Heart right ventricle (tissue), 16 donors: Measurements from ENCODE around the gene BAX. TPM values are rescaled to one million over a fixed set of nuclear protein-coding genes. Genes with fewer than 3 reads are reported as not detected.

Source experiments
- ATAC-seq, 8 donors: fragments of 200-7000 bp; cut with Tn5 transposase; one replicate each; pipeline ENCODE4 v1.9.1; 2020; ENCODE audit warnings: mild to moderate bottlenecking in 8 of 8, moderate library complexity in 8 of 8, moderate number of reproducible peaks in 1 of 8
- DNase-seq, 2 donors: peaks; one replicate each; pipeline ENCODE4 v3.0.0-alpha.2; 2020
- H3K27ac ChIP-seq, 10 donors: fragments of 200-600 bp; sonication (generic) in 2 of 10; one replicate each; pipeline versions ENCODE4 v1.5.0 to v1.8.0; 2020 to 2022; ENCODE audit warnings: mild to moderate bottlenecking in 3 of 10
- H3K27me3 ChIP-seq, 7 donors: fragments of 200-600 bp; one replicate each; pipeline ENCODE4 v1.8.0; 2021 to 2022; ENCODE audit warnings: mild to moderate bottlenecking in 2 of 7
- H3K36me3 ChIP-seq, 9 donors: fragments of 200-600 bp; sonication (generic) in 1 of 9; one replicate each; pipeline versions ENCODE4 v1.5.0 to v1.8.0; 2020 to 2022; ENCODE audit warnings: mild to moderate bottlenecking in 2 of 9
- H3K4me1 ChIP-seq, 9 donors: fragments of 200-600 bp; sonication (generic) in 1 of 9; one replicate each; pipeline versions ENCODE4 v1.5.0 to v1.8.0; 2020 to 2022; ENCODE audit warnings: mild to moderate bottlenecking in 4 of 9
- H3K4me3 ChIP-seq, 10 donors: fragments of 200-600 bp; sonication (generic) in 2 of 10; one replicate each; pipeline versions ENCODE4 v1.5.0 to v1.8.0; 2020 to 2022; ENCODE audit warnings: mild to moderate bottlenecking in 7 of 10, moderate library complexity in 2 of 10
- H3K9me3 ChIP-seq, 11 donors: fragments of 200-600 bp in 10 of 11; sonication (generic) in 2 of 11; one replicate each; pipeline versions ENCODE4 v1.5.0 to v1.8.0; 2013 to 2022; ENCODE audit warnings: mild to moderate bottlenecking in 2 of 11, control low read depth in 1 of 11, moderate library complexity in 1 of 11
- WGBS, 2 donors: extraction: QIAGEN DNeasy Blood & Tissue Kit; methylation state at CpG; one replicate each; pipeline ENCODE4 v1.1.7; 2013; ENCODE audit warnings: inconsistent platforms in 1 of 2; 5-methylcytosine and 5-hydroxymethylcytosine counted together
- intact Hi-C, 10 donors: fragments of 100-400 bp; cut with DNase I; formaldehyde crosslinking; loops; one replicate each; pipeline versions ENCODE4 v1.11.1 to v1.14.2; 2022
- polyA plus RNA-seq, 2 donors: library from polyadenylated mRNA; stranded (reverse); fragments of 200-250 nt; gene quantifications; one replicate each; pipeline ENCODE4 v1.2.3, GENCODE V29; 2013
- total RNA-seq, 10 donors: library from RNA; stranded (reverse); fragmentation: NEBNext Ultra II Directional in 3 of 10; extraction: Animal tissue kit (Norgen Biotek cat#: 25700) in 3 of 10; gene quantifications; one replicate each; pipeline versions ENCODE4 v1.2.1 to v1.2.4, GENCODE V29; 2021 to 2023
- TF ChIP-seq, protein P1 (sequence below), 9 donors: fragments of 200-600 bp; sonication (generic) in 2 of 9; IDR thresholded peaks; one replicate each; pipeline versions ENCODE4 v1.5.0 to v1.8.0; 2021 to 2022; ENCODE audit warnings: antibody characterized with exemption in 9 of 9, mild to moderate bottlenecking in 5 of 9, moderate library complexity in 1 of 9
- donor health status: Arrhythmogenic right ventricular cardiomyopathy.
- donor health status: ischemic (EF 13 %, LVEDD 7.1; RV severe dilation, severe dysfunction).
- donor health status: healthy with polysubstance abuse.
- donor health status: DM: no; HTN: yes; CAD: no.
- donor health status: DM: no; HTN: no; CAD: no.
- donor health status: ischemic (EF 25% LVEDD 6.9; RV normal size, moderate dysfunction).
- donor health status: ischemic (EF 25% LVEDD 5.7; RV mildly dilated, moderate dysfunction).
- donor health status: healthy.
- donor health status: DM: yes; HTN: yes; CAD: no.
- donor health status: Ischemic cardiomyopathy.
- donor health status: ischemic (EF 35%, LVEDD 5.7; RV mildly dilated, moderate dysfunction).
- donor health status: nonischemic (EF 11% LVEDD 7.7; RV severe dilation, severe dysfunction).
- donor health status: DM: yes; HTN: yes; CAD: no.
- donor health status: PGD.
- donor health status: ischemic (EF 29% LVEDD 5.4; RV normal size, mild dysfunction).
- donor health status: nonischemic (EF 23%, LVEDD 6.1; RV moderate dilation, normal function).

Gene BAX
- total and polyA plus RNA-seq, 12 donors: 11.5 to 41.5 (median 19.5) TPM

DNA sequence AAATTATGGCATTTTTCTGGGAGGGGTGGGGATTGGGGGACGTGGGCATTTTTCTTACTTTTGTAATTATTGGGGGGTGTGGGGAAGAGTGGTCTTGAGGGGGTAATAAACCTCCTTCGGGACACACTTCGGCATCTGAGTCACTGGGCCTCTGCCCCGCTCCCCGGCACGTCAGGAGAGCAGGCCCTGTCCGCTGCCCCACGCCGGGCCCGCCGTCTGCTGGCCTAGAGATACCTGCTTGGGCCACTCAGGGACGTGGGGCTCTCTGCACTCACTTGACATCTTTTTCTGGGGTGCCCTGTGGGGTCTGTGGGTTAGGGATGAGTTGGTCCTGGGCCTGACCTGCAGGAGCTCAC lies 7.0 kb downstream of the BAX start:
- intact Hi-C loops: loop anchor here in 5 of 10 donors (10.0 kb wide), 3 partner anchors 87 to 327 kb away; partner anchors contain the start of genes CA11 (in 2 of the 5), DBP (in 2 of the 5) and PPP1R15A (in 2 of the 5)
- Histone ChIP-seq H3K36me3 (peaks cover 0 to 33% (median 6%) of the 10 kb centered on the region in 9 donors), H3K27me3 (no peaks in the 10 kb centered on the region), H3K9me3 (no peaks in the 10 kb centered on the region), H3K4me3 (no peak overlapping the region), H3K4me1 (peaks cover 15 to 45% (median 27%) of the 10 kb centered on the region in 9 donors), H3K27ac (peak overlapping the region in 7 of 10 donors; percentile 19 to 96 (median 87))
- no peak for DNase-seq
- TF ChIP-seq, protein P1, sequence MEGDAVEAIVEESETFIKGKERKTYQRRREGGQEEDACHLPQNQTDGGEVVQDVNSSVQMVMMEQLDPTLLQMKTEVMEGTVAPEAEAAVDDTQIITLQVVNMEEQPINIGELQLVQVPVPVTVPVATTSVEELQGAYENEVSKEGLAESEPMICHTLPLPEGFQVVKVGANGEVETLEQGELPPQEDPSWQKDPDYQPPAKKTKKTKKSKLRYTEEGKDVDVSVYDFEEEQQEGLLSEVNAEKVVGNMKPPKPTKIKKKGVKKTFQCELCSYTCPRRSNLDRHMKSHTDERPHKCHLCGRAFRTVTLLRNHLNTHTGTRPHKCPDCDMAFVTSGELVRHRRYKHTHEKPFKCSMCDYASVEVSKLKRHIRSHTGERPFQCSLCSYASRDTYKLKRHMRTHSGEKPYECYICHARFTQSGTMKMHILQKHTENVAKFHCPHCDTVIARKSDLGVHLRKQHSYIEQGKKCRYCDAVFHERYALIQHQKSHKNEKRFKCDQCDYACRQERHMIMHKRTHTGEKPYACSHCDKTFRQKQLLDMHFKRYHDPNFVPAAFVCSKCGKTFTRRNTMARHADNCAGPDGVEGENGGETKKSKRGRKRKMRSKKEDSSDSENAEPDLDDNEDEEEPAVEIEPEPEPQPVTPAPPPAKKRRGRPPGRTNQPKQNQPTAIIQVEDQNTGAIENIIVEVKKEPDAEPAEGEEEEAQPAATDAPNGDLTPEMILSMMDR (IDR thresholded peaks at IDR 0.05): no peak
- WGBS, 2 donors: 87% methylated on average over 12 of the region's 12 CpGs
- ATAC-seq: no peak

DNA sequence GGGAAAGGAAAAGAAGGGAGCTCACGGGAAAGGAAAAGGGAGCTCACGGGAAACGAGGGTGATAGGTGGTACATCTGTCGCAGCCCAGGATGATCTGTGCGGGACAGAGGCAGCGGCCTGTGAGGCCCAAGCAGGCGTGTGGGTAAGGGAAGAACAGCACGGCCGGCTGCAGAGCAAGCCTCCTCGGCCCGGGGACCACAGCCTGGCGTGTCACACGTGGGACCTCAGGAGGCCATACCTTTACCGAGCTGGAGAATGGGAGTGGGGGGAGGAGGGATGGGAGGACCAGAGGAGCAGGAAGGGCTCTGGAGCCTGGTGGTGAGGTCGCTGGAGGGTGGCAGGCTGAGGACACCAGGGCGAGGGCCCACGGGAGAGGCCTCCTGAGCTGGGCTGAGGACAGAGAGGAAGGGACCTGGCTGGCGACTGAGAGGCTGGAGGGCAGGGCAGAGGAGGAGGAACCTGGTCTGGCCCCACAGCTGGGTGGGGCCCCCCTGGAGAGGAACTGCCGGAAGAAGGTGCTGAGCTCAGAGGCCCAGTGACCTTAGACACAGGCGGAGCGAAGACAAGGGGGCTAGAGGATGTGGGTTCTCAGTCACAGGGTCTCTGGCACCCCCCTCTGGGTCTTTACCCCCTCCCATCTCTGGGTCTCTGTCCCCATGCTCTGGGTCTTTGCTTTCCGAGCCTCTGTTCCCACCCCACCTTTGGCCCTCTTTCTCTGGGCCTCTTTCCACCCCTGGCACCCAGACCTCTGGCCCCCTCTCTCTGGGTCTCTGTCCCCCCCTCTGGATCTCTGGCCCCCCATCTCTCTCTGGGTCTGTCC lies 7.6 kb downstream of the BAX start:
- peaks cover 0 to 33% (median 10%) of the 10 kb centered on the region in 9 donors for H3K36me3 ChIP-seq
- WGBS, 2 donors: 66 to 67% methylated on average over 22 of the region's 22 CpGs
- peak in 2 of 8 donors; percentile 3 to 31 for ATAC-seq

DNA sequence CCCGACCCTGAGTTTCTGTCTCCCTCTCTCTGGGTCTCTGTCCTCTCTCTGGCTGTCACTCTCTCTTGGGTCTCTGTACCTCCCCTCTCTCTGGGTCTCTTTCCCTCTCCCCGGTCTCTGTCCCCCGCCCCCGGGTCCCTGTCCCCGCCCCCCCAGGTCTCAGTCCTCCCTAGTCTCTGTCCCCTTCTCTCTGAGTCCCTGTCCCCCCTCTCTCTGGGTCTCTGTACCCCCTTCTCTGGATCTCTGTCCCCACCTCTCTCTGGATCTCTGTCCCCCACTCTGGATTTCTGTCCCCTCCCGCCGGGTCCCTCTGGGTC lies 8.1 kb downstream of the BAX start:
- TF ChIP-seq, protein P1 (IDR thresholded peaks at IDR 0.05): no peak
- 65 to 66% methylated on average over 7 of the region's 7 CpGs for WGBS, 2 donors
- DNase-seq: no peak
- Histone ChIP-seq H3K36me3 (peaks cover 0 to 33% (median 10%) of the 10 kb centered on the region in 9 donors), H3K27ac (peak overlapping the region in 8 of 10 donors; percentile 15 to 96 (median 90)), H3K9me3 (no peaks in the 10 kb centered on the region), H3K27me3 (no peaks in the 10 kb centered on the region), H3K4me3 (peak overlapping the region in 1 of 10 donors; percentile 26), H3K4me1 (peaks cover 15 to 56% (median 37%) of the 10 kb centered on the region in 9 donors)
- no peak for ATAC-seq
- intact Hi-C loops: loop anchor here in 5 of 10 donors (10.0 kb wide), 3 partner anchors 88 to 328 kb away; partner anchors contain the start of genes CA11 (in 2 of the 5), DBP (in 2 of the 5) and PPP1R15A (in 2 of the 5)

More for the DNA sequence above, 7.6 kb downstream of the BAX start:
- Histone ChIP-seq H3K9me3 (no peaks in the 10 kb centered on the region), H3K4me3 (peak overlapping the region in 1 of 10 donors; percentile 26), H3K27me3 (no peaks in the 10 kb centered on the region), H3K4me1 (peaks cover 15 to 50% (median 31%) of the 10 kb centered on the region in 9 donors), H3K27ac (peak overlapping the region in 9 of 10 donors; percentile 15 to 96 (median 87))
- intact Hi-C loops: loop anchor here in 5 of 10 donors (10.0 kb wide), 3 partner anchors 87 to 327 kb away; partner anchors contain the start of genes CA11 (in 2 of the 5), DBP (in 2 of the 5) and PPP1R15A (in 2 of the 5)
- peak; percentile 54 to 59 for DNase-seq
- TF ChIP-seq, protein P1 (IDR thresholded peaks at IDR 0.05): no peak

DNA sequence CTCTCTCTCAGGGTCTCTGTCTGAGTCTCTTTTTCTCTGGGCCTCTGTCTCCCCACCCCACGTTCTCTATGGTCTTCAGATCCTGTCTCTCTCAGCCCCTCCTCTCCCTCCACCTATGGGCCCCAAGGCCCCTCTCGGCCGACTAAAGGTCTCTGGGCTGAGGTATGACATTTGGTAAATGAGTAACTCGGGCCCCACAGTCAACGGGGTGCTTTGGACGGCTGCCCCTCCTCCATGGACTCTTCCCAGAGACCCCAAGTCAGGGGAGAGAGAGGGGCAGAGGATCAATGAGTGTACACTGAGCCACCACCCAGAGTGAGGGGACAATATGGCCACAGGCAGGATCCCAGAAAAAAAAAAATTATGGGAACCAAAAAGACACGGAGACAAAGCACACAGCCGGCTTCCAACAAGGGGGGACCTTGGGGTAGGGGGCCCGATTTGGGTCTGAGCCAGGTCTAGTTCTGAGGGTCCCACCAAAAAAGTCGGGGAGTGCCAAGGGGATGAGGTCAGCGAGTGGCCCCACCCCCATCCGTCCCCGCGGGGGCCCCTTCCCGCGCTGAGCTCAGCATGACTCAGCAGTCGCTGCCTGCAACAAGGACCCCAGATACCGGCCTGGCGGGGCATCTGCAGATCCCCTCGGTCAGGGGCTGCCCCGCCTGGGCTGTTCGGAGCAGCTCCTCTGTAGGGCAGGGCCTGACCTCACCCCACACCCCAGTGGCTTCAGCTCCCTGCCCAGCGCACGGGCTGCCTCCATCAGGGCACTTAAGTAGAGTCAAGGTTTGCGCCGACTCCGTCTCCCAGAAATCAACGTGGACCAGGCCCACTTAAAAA lies 8.9 kb downstream of the BAX start:
- ATAC-seq: peak; percentile 5 to 38 (median 26)
- WGBS, 2 donors: 17 to 19% methylated on average over 28 of the region's 28 CpGs

More for the DNA sequence above, 8.9 kb downstream of the BAX start:
- no peaks in the 10 kb centered on the region for H3K27me3 ChIP-seq
- H3K4me3 ChIP-seq: peak overlapping the region in 9 of 10 donors; percentile 7 to 100 (median 88)
- peaks cover 0 to 33% (median 12%) of the 10 kb centered on the region in 9 donors for H3K36me3 ChIP-seq
- TF ChIP-seq, protein P1 (IDR thresholded peaks at IDR 0.05): no peak
- H3K27ac ChIP-seq: peak overlapping the region; percentile 72 to 96 (median 89)
- peaks cover 15 to 64% (median 45%) of the 10 kb centered on the region in 9 donors for H3K4me1 ChIP-seq
- peak; percentile 78 to 82 for DNase-seq
- intact Hi-C loops: loop anchor here in 6 of 10 donors (2.0 to 10.0 kb wide), 5 partner anchors 89 to 329 kb away; partner anchors contain the start of genes PPP1R15A (in 3 of the 6), CA11 (in 2 of the 6) and DBP (in 2 of the 6)
- no peaks in the 10 kb centered on the region for H3K9me3 ChIP-seq
